Neural crest cell (in vitro differentiated cells): Measurements from ENCODE around the gene CSDE1. TPM values are rescaled to one million over a fixed set of nuclear protein-coding genes. Genes with fewer than 3 reads are reported as not detected.
"Not testable (repeated sequence)": the region's sequence is repeated elsewhere in the genome, so short reads cannot be mapped to it uniquely, and the experiment has no call there.

Experiments used
- DNase-seq: peaks from one replicate; pipeline ENCODE4 v3.0.0; 2021; ENCODE audit warnings: low read depth, mixed read lengths, low spot score
- H3K27ac Mint-ChIP-seq: one replicate; pipeline ENCODE4 v1.8.0; 2021; ENCODE audit warnings: mild to moderate bottlenecking, mixed read lengths; ENCODE audit not compliant: unreplicated experiment
- H3K27me3 Mint-ChIP-seq: 2 replicates; pipeline ENCODE4 v1.8.0; 2021; ENCODE audit warnings: low read depth, mild to moderate bottlenecking, mixed read lengths
- H3K36me3 Mint-ChIP-seq: 2 replicates; pipeline ENCODE4 v1.8.0; 2021; ENCODE audit warnings: low read depth, mild to moderate bottlenecking, mixed read lengths
- H3K4me1 Mint-ChIP-seq: 2 replicates; pipeline ENCODE4 v1.8.0; 2021; ENCODE audit warnings: mixed read lengths
- H3K4me3 Mint-ChIP-seq: one replicate; pipeline ENCODE4 v1.8.0; 2021; ENCODE audit warnings: mild to moderate bottlenecking, mixed read lengths
- H3K9me3 Mint-ChIP-seq: 2 replicates; pipeline ENCODE4 v1.8.0; 2021; ENCODE audit warnings: mixed read lengths
- CTCF ChIP-seq: fragments of 200-600 bp; sonication (generic); conservative IDR thresholded peaks from 2 replicates; pipeline ENCODE4 v1.5.0; 2021; ENCODE audit warnings: antibody characterized with exemption, mild to moderate bottlenecking
- total RNA-seq: library from RNA; stranded (reverse); gene quantifications from 2 replicates; pipeline ENCODE4 v1.2.1, GENCODE V29; 2021

CSDE1 gene
- total RNA-seq, 1 donor from 2014 or later, result 659 TPM

GRCh38 chr1:114758256-114758832, 560 bp upstream of the CSDE1 start:
- peaks cover 7% of the 10 kb centered on the region for H3K36me3 Mint-ChIP-seq
- H3K4me3 Mint-ChIP-seq, result peak overlapping the region; percentile 100
- DNase-seq, result no peak
- peaks cover 2% of the 10 kb centered on the region for H3K27me3 Mint-ChIP-seq
- peaks cover 40% of the 10 kb centered on the region for H3K4me1 Mint-ChIP-seq
- H3K27ac Mint-ChIP-seq, result peak overlapping the region; percentile 100
- H3K9me3 Mint-ChIP-seq, result no peaks in the 10 kb centered on the region
- peak; percentile 43 for TF ChIP-seq CTCF

DNA sequence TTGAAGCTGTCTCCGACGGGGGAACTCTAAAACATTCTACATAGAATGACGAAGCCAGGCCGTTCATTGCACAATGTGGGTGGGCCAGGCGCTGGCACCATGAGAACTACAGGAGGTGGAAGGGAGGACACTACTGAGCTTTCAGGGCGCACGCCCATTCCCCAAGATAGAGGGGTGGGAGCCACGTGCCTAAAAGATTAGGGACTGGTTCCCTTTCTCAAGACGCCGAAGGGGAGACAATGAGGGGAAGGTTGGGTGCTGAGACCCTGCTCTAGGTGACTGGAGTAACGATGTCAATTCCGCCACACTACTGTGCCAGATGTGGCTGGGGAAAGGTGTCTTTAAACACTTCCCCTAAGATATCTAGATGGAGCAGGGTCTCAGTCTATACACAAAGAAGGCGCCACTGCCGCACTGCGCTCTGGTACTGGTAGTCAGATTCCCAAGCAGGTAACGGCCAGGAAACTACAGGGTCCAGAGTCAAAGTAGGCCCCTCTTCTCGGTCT, 782 bp downstream of the CSDE1 start:
- no peaks in the 10 kb centered on the region for H3K9me3 Mint-ChIP-seq
- no peak for TF ChIP-seq CTCF

GRCh38 chr1:114756009-114756892, 1.5 kb downstream of the CSDE1 start:
- peaks cover 55% of the 10 kb centered on the region for H3K4me1 Mint-ChIP-seq
- no peak for DNase-seq
- TF ChIP-seq CTCF, result no peak
- peak overlapping the region; percentile 100 for H3K27ac Mint-ChIP-seq
- H3K4me3 Mint-ChIP-seq, result peak overlapping the region; percentile 100
- H3K27me3 Mint-ChIP-seq, result peaks cover 2% of the 10 kb centered on the region
- peaks cover 7% of the 10 kb centered on the region for H3K36me3 Mint-ChIP-seq
- H3K9me3 Mint-ChIP-seq, result no peaks in the 10 kb centered on the region

More for the DNA sequence above, 782 bp downstream of the CSDE1 start:
- DNase-seq, result peak; percentile 36
- H3K27me3 Mint-ChIP-seq, result peaks cover 2% of the 10 kb centered on the region
- H3K4me1 Mint-ChIP-seq, result peaks cover 49% of the 10 kb centered on the region
- peak overlapping the region; percentile 100 for H3K27ac Mint-ChIP-seq
- H3K4me3 Mint-ChIP-seq, result peak overlapping the region; percentile 100
- H3K36me3 Mint-ChIP-seq, result peaks cover 7% of the 10 kb centered on the region

- Mint-ChIP-seq H3K27ac (no peak overlapping the region), H3K36me3 (peaks cover 7% of the 10 kb centered on the region), H3K9me3 (no peaks in the 10 kb centered on the region), H3K4me1 (peaks cover 62% of the 10 kb centered on the region), H3K4me3 (peak overlapping the region; percentile 100), H3K27me3 (peaks cover 2% of the 10 kb centered on the region)
- no peak for TF ChIP-seq CTCF
- no peak for DNase-seq
Observed at GRCh38 chr1:114755006-114755931, 2.5 kb downstream of the CSDE1 start.

DNA sequence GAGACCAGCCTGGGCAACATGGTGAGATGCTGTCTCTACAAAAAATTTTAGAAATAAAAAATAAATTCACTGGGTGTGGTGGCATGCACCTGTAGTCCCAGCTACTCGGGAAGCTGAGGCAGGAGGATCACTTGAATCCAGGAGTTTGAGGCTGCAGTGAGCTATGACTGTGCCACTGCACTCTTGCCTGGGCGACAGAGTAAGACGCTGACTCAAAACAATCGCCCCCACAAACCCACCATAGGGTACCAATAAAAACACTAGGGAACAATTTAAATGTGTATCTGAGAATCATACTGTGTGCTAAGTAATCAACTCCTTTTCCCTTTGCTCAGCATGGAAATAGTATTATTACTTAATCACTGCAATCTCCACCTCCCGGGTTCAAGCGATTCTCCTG, 4.1 kb downstream of the CSDE1 start:
- not testable (repeated sequence) for H3K9me3 Mint-ChIP-seq, H3K27ac Mint-ChIP-seq, H3K27me3 Mint-ChIP-seq, DNase-seq, H3K36me3 Mint-ChIP-seq
- peak overlapping the region; percentile 58 for H3K4me3 Mint-ChIP-seq
- peaks cover 65% of the 10 kb centered on the region for H3K4me1 Mint-ChIP-seq
